Liver (tissue), 3 donors: Measurements from ENCODE around the gene ZIK1.

Source experiments
- ATF3 ChIP-seq: IDR thresholded peaks from 2 replicates; pipeline ENCODE4 v1.6.1; 2016; ENCODE audit warnings: antibody characterized with exemption
- CTCF ChIP-seq: fragments of 150-350 bp; IDR thresholded peaks from 2 replicates; pipeline ENCODE4 v1.5.1; 2017; ENCODE audit warnings: improper control_type of control experiment, low read depth, low read length; ENCODE audit not compliant: missing input control
- EGR1 ChIP-seq, 2 donors: IDR thresholded peaks; 2 replicates each; pipeline ENCODE4 v1.6.1; 2016 to 2018; ENCODE audit warnings: antibody characterized with exemption in 2 of 2, low read depth in 2 of 2
- FOXA1 ChIP-seq: IDR thresholded peaks from 2 replicates; pipeline ENCODE4 v1.6.1; 2016; ENCODE audit warnings: antibody characterized with exemption
- GABPA ChIP-seq, 2 donors: IDR thresholded peaks in 1 of 2; conservative IDR thresholded peaks in 1 of 2; 2 replicates each; pipeline ENCODE4 v1.6.1; 2016; ENCODE audit warnings: antibody characterized with exemption in 2 of 2, mild to moderate bottlenecking in 1 of 2, moderate library complexity in 1 of 2
- HNF4A ChIP-seq, 2 donors: conservative IDR thresholded peaks; 2 replicates each; pipeline ENCODE4 v1.6.1; 2016; ENCODE audit warnings: antibody characterized with exemption in 2 of 2, mild to moderate bottlenecking in 2 of 2
- JUND ChIP-seq, 2 donors: IDR thresholded peaks; 2 replicates each; pipeline ENCODE4 v1.6.1; 2016; ENCODE audit warnings: antibody characterized with exemption in 2 of 2
- RAD21 ChIP-seq, 2 donors: IDR thresholded peaks; 2 replicates each; pipeline ENCODE4 v1.6.1; 2016; ENCODE audit warnings: antibody characterized with exemption in 2 of 2, mild to moderate bottlenecking in 2 of 2
- SP1 ChIP-seq: IDR thresholded peaks from 2 replicates; pipeline ENCODE4 v1.6.1; 2018; ENCODE audit warnings: antibody characterized with exemption, mild to moderate bottlenecking
- TAF1 ChIP-seq: conservative IDR thresholded peaks from 2 replicates; pipeline ENCODE4 v1.6.1; 2016; ENCODE audit warnings: antibody characterized with exemption, mild to moderate bottlenecking
- YY1 ChIP-seq: IDR thresholded peaks from 2 replicates; pipeline ENCODE4 v1.6.1; 2016; ENCODE audit warnings: antibody characterized with exemption, mild to moderate bottlenecking
- TF ChIP-seq, protein P1 (sequence below): IDR thresholded peaks from 2 replicates; pipeline ENCODE4 v1.6.1; 2016; ENCODE audit warnings: antibody characterized with exemption
- TF ChIP-seq, protein P2 (sequence below): IDR thresholded peaks from 2 replicates; pipeline ENCODE4 v1.6.1; 2016; ENCODE audit warnings: antibody characterized with exemption, mild to moderate bottlenecking
- TF ChIP-seq, protein P3 (sequence below): IDR thresholded peaks from 2 replicates; pipeline ENCODE4 v1.6.1; 2016; ENCODE audit warnings: antibody characterized with exemption
- donor health status: healthy.
- donor health status: healthy.

DNA sequence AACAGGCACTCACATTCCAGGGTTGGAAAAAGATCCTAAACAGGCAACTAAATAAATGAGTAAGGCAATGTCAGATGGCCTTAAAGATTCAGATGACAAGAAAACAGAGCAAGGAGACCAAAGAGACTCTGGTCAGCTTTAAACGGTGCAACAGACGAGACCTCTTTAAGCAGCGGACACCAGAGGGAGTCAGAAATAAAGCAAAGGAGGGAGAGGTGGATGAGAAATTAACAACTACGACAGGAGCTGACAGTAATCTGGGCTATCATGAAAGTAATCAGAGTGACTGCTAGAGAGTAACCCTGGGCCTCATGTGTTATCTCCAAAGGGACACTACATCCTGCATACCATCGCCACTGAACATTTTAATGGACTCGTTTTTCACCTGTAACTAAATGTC is 25.4 kb upstream of the ZIK1 start:
- TF ChIP-seq CTCF, result no peak
- TF ChIP-seq EGR1 (IDR thresholded peaks at IDR 0.05; ENCODE audit: low read depth in 2 of 2), result no peak
- TF ChIP-seq, protein P1, sequence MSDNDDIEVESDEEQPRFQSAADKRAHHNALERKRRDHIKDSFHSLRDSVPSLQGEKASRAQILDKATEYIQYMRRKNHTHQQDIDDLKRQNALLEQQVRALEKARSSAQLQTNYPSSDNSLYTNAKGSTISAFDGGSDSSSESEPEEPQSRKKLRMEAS, result no peak
- no peak for TF ChIP-seq ATF3
- TF ChIP-seq SP1, result no peak
- TF ChIP-seq RAD21 (IDR thresholded peaks at IDR 0.05), result no peak
- TF ChIP-seq TAF1, result no peak
- TF ChIP-seq YY1, result no peak
- TF ChIP-seq GABPA (IDR thresholded peaks at IDR 0.05 in 1 of 2, conservative IDR thresholded peaks at IDR 0.05 in 1 of 2), result no peak
- TF ChIP-seq, protein P2, sequence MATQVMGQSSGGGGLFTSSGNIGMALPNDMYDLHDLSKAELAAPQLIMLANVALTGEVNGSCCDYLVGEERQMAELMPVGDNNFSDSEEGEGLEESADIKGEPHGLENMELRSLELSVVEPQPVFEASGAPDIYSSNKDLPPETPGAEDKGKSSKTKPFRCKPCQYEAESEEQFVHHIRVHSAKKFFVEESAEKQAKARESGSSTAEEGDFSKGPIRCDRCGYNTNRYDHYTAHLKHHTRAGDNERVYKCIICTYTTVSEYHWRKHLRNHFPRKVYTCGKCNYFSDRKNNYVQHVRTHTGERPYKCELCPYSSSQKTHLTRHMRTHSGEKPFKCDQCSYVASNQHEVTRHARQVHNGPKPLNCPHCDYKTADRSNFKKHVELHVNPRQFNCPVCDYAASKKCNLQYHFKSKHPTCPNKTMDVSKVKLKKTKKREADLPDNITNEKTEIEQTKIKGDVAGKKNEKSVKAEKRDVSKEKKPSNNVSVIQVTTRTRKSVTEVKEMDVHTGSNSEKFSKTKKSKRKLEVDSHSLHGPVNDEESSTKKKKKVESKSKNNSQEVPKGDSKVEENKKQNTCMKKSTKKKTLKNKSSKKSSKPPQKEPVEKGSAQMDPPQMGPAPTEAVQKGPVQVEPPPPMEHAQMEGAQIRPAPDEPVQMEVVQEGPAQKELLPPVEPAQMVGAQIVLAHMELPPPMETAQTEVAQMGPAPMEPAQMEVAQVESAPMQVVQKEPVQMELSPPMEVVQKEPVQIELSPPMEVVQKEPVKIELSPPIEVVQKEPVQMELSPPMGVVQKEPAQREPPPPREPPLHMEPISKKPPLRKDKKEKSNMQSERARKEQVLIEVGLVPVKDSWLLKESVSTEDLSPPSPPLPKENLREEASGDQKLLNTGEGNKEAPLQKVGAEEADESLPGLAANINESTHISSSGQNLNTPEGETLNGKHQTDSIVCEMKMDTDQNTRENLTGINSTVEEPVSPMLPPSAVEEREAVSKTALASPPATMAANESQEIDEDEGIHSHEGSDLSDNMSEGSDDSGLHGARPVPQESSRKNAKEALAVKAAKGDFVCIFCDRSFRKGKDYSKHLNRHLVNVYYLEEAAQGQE, result no peak
- no peak for TF ChIP-seq JUND (IDR thresholded peaks at IDR 0.05)
- TF ChIP-seq, protein P3, sequence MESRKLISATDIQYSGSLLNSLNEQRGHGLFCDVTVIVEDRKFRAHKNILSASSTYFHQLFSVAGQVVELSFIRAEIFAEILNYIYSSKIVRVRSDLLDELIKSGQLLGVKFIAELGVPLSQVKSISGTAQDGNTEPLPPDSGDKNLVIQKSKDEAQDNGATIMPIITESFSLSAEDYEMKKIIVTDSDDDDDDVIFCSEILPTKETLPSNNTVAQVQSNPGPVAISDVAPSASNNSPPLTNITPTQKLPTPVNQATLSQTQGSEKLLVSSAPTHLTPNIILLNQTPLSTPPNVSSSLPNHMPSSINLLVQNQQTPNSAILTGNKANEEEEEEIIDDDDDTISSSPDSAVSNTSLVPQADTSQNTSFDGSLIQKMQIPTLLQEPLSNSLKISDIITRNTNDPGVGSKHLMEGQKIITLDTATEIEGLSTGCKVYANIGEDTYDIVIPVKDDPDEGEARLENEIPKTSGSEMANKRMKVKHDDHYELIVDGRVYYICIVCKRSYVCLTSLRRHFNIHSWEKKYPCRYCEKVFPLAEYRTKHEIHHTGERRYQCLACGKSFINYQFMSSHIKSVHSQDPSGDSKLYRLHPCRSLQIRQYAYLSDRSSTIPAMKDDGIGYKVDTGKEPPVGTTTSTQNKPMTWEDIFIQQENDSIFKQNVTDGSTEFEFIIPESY, result no peak
- TF ChIP-seq HNF4A (conservative IDR thresholded peaks at IDR 0.05), result no peak
- no peak for TF ChIP-seq FOXA1
